ENCODE results near the gene SRL.
"Not testable (repeated sequence)": the region's sequence is repeated elsewhere in the genome, so short reads cannot be mapped to it uniquely, and the experiment has no call there.

The SRL gene

GRCh38 chr16:4212211-4212933 lies 29.5 kb downstream of the SRL start:
- Histone ChIP-seq H3K4me2 (ENCODE audit: low read length) (no peak overlapping the region), H3K9me3 (ENCODE audit: control insufficient read depth, insufficient read depth, low read length) (no peaks in the 10 kb centered on the region), H3K36me3 (ENCODE audit: control insufficient read depth, low read length) (no peaks in the 10 kb centered on the region), H3K4me1 (ENCODE audit: control insufficient read depth, low read length) (no peaks in the 10 kb centered on the region), H3F3A (ENCODE audit: control insufficient read depth, insufficient read depth) (no peaks in the 10 kb centered on the region), H3K27ac (ENCODE audit: low read depth, low read length) (no peak overlapping the region), H3K4me3 (ENCODE audit: low read length) (no peak overlapping the region), H3K27me3 (ENCODE audit: control insufficient read depth, low read length) (peaks cover 8% of the 10 kb centered on the region; the same call in 1 of the 2 replicates), H3K79me2 (ENCODE audit: control insufficient read depth, low read length) (no peaks in the 10 kb centered on the region), H4K20me1 (ENCODE audit: control insufficient read depth, insufficient read depth, low read depth, low read length) (no peaks in the 10 kb centered on the region), H3K9me2 (replicated peaks; ENCODE audit: control insufficient read depth, low read length) (no peaks in the 10 kb centered on the region)
- TF ChIP-seq, protein P1, sequence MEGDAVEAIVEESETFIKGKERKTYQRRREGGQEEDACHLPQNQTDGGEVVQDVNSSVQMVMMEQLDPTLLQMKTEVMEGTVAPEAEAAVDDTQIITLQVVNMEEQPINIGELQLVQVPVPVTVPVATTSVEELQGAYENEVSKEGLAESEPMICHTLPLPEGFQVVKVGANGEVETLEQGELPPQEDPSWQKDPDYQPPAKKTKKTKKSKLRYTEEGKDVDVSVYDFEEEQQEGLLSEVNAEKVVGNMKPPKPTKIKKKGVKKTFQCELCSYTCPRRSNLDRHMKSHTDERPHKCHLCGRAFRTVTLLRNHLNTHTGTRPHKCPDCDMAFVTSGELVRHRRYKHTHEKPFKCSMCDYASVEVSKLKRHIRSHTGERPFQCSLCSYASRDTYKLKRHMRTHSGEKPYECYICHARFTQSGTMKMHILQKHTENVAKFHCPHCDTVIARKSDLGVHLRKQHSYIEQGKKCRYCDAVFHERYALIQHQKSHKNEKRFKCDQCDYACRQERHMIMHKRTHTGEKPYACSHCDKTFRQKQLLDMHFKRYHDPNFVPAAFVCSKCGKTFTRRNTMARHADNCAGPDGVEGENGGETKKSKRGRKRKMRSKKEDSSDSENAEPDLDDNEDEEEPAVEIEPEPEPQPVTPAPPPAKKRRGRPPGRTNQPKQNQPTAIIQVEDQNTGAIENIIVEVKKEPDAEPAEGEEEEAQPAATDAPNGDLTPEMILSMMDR (IDR thresholded peaks at IDR 0.05; ENCODE audit: low read depth, low read length, poor library complexity, severe bottlenecking) = no peak
- no peak for TF ChIP-seq EZH2phosphoT487 (IDR thresholded peaks at IDR 0.05; ENCODE audit: borderline replicate concordance, low read length)

DNA sequence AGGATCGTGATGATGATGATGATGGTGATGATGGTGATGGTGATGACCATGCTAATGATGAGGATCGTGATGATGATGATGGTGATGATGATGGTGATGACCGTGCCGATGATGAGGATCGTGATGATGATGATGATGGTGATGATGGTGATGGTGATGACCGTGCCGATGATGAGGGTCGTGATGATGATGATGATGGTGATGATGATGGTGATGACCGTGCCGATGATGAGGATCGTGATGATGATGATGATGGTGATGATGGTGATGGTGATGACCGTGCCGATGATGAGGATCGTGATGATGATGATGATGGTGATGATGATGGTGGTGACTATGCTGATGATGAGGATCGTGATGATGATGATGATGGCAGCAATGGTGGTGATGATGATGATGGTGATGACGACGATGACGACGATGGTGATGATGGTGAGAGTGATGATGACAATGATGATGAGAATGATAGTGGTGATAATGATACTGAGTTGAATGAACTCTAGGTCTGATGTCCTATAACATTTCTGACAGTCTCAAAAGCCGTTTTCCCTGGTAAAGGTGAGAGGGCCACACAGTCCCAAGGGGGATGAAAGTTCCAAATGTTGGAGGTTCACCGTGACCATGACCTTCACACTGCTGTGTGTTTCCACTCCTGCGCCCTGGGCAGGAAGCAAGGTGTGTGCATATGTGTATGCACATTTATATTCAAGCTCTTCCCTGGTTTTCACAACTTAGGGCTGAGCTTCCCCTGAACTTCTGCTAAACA lies 30.3 kb downstream of the SRL start:
- H3K27me3 ChIP-seq (ENCODE audit: control insufficient read depth, low read length); H3K4me1 ChIP-seq (ENCODE audit: control insufficient read depth, low read length); H3F3A ChIP-seq (ENCODE audit: control insufficient read depth, insufficient read depth); H3K4me3 ChIP-seq (ENCODE audit: low read length); H3K36me3 ChIP-seq (ENCODE audit: control insufficient read depth, low read length); H3K27ac ChIP-seq (ENCODE audit: low read depth, low read length); H4K20me1 ChIP-seq (ENCODE audit: control insufficient read depth, insufficient read depth, low read depth, low read length); H3K9me2 ChIP-seq (replicated peaks; ENCODE audit: control insufficient read depth, low read length); H3K4me2 ChIP-seq (ENCODE audit: low read length); H3K79me2 ChIP-seq (ENCODE audit: control insufficient read depth, low read length); H3K9me3 ChIP-seq (ENCODE audit: control insufficient read depth, insufficient read depth, low read length): not testable (repeated sequence)

DNA sequence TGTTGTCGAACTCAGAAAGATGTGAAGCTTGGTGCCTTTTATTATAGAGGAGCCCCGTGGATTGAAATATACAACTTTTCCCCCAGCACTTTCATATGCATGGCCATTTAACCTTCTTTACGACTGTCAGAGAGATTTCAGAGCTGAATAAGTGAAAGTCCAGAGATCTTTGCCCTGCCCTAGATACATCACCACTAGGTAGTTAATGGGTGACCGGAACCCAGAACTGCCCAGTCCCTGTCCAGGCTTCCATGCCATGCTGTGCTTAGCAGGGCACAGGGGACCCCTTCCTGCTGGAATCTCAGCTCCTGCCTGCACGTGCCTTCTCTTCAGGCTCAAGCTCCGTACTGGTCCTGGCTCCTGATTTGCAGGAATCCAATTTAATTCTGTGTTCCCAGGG lies 32.2 kb downstream of the SRL start:
- H4K20me1 ChIP-seq (ENCODE audit: control insufficient read depth, insufficient read depth, low read depth, low read length) = no peaks in the 10 kb centered on the region
- no peaks in the 10 kb centered on the region for H3F3A ChIP-seq (ENCODE audit: control insufficient read depth, insufficient read depth)
- H3K36me3 ChIP-seq (ENCODE audit: control insufficient read depth, low read length) = no peaks in the 10 kb centered on the region
- H3K27me3 ChIP-seq (ENCODE audit: control insufficient read depth, low read length) = no peaks in the 10 kb centered on the region; the same call in 1 of the 2 replicates
- no peaks in the 10 kb centered on the region for H3K9me3 ChIP-seq (ENCODE audit: control insufficient read depth, insufficient read depth, low read length)
- H3K4me2 ChIP-seq (ENCODE audit: low read length) = no peak overlapping the region
- TF ChIP-seq, protein P1 (IDR thresholded peaks at IDR 0.05; ENCODE audit: low read depth, low read length, poor library complexity, severe bottlenecking) = no peak
- no peak for TF ChIP-seq EZH2phosphoT487 (IDR thresholded peaks at IDR 0.05; ENCODE audit: borderline replicate concordance, low read length)
- H3K4me3 ChIP-seq (ENCODE audit: low read length) = no peak overlapping the region
- H3K9me2 ChIP-seq (replicated peaks; ENCODE audit: control insufficient read depth, low read length) = no peaks in the 10 kb centered on the region
- H3K79me2 ChIP-seq (ENCODE audit: control insufficient read depth, low read length) = no peaks in the 10 kb centered on the region
- H3K27ac ChIP-seq (ENCODE audit: low read depth, low read length) = no peak overlapping the region
- H3K4me1 ChIP-seq (ENCODE audit: control insufficient read depth, low read length) = no peaks in the 10 kb centered on the region

DNA sequence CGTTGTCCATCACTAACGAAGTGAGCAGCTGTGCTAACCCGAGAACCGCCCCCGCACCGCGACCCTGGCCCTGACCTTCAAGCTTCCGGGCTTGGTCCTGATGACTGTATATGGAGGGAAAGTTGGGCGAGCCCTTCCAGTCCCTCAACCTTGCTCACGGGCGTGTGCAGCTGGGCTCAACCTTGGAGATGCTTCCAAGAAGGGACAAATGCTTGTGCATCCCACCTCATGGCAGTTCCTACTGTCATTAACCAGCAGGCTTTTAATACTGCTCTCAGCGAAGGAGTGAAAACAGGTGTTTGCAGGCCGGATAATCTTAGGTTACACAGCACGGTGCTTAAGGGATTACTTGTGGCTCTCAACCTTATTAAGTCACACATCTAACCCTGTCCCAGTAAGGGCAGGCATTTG lies 33.5 kb downstream of the SRL start:
- Histone ChIP-seq H3K9me3 (ENCODE audit: control insufficient read depth, insufficient read depth, low read length) (no peaks in the 10 kb centered on the region), H3K36me3 (ENCODE audit: control insufficient read depth, low read length) (no peaks in the 10 kb centered on the region), H3K27me3 (ENCODE audit: control insufficient read depth, low read length) (no peaks in the 10 kb centered on the region; the same call in 1 of the 2 replicates), H3K9me2 (replicated peaks; ENCODE audit: control insufficient read depth, low read length) (no peaks in the 10 kb centered on the region), H3F3A (ENCODE audit: control insufficient read depth, insufficient read depth) (no peaks in the 10 kb centered on the region), H3K4me2 (ENCODE audit: low read length) (no peak overlapping the region), H3K4me1 (ENCODE audit: control insufficient read depth, low read length) (no peaks in the 10 kb centered on the region), H3K27ac (ENCODE audit: low read depth, low read length) (no peak overlapping the region), H3K4me3 (ENCODE audit: low read length) (no peak overlapping the region), H3K79me2 (ENCODE audit: control insufficient read depth, low read length) (no peaks in the 10 kb centered on the region), H4K20me1 (ENCODE audit: control insufficient read depth, insufficient read depth, low read depth, low read length) (no peaks in the 10 kb centered on the region)
- TF ChIP-seq EZH2phosphoT487 (IDR thresholded peaks at IDR 0.05; ENCODE audit: borderline replicate concordance, low read length) = no peak
- TF ChIP-seq, protein P1 (IDR thresholded peaks at IDR 0.05; ENCODE audit: low read depth, low read length, poor library complexity, severe bottlenecking) = no peak

Data from DOHH2 (cell line).